Fibroblast of lung (primary cell): ENCODE data around the gene TTLL11. TPM values are rescaled to one million over a fixed set of nuclear protein-coding genes. Genes with fewer than 3 reads are reported as not detected.

Source experiments
- DNase-seq, 2 donors: peaks; one replicate each; pipeline versions ENCODE4 v3.0.0 to v3.0.0-alpha.2; 2010; ENCODE audit warnings: low read depth in 2 of 2
- H2AFZ ChIP-seq: 2 replicates; pipeline ENCODE4 v1.5.1; 2012; ENCODE audit warnings: low read length, control low read depth, inconsistent platforms
- H3K27ac ChIP-seq: 2 replicates; pipeline ENCODE4 v1.5.1; 2011; ENCODE audit warnings: low read length, control low read depth; ENCODE audit not compliant: insufficient read depth
- H3K27me3 ChIP-seq: 2 replicates; pipeline ENCODE4 v1.5.1; 2011; ENCODE audit warnings: mild to moderate bottlenecking, low read length; ENCODE audit not compliant: control insufficient read depth, insufficient read depth
- H3K36me3 ChIP-seq: 2 replicates; pipeline ENCODE4 v1.5.1; 2011; ENCODE audit warnings: low read length; ENCODE audit not compliant: control insufficient read depth, insufficient read depth
- H3K4me1 ChIP-seq: 2 replicates; pipeline ENCODE4 v1.5.1; 2011; ENCODE audit warnings: low read length; ENCODE audit not compliant: control insufficient read depth, insufficient read depth; ENCODE audit errors: extremely low read depth
- H3K4me2 ChIP-seq: 2 replicates; pipeline ENCODE4 v1.5.1; 2011; ENCODE audit warnings: low read length, control low read depth; ENCODE audit not compliant: insufficient read depth; ENCODE audit errors: extremely low read depth
- H3K4me3 ChIP-seq, 4 experiments: fragments of 200-600 bp in 1 of 4; sonication (generic) in 1 of 4; replicated peaks in 1 of 4; 2 replicates each; pipeline ENCODE4 v1.5.1; 2011 to 2016; ENCODE audit warnings: low read length in 4 of 4, low read depth in 3 of 4, mild to moderate bottlenecking in 3 of 4, control low read depth in 2 of 4, inconsistent platforms in 1 of 4, mixed read lengths in 1 of 4; ENCODE audit not compliant: insufficient read depth in 1 of 4; ENCODE audit errors: control extremely low read depth in 1 of 4
- H3K79me2 ChIP-seq: 2 replicates; pipeline ENCODE4 v1.5.1; 2012; ENCODE audit warnings: mild to moderate bottlenecking, low read length, inconsistent platforms; ENCODE audit not compliant: control insufficient read depth, insufficient read depth
- H3K9ac ChIP-seq: 2 replicates; pipeline ENCODE4 v1.5.1; 2011; ENCODE audit warnings: mild to moderate bottlenecking, low read length, control low read depth; ENCODE audit not compliant: insufficient read depth
- H3K9me3 ChIP-seq: 2 replicates; pipeline ENCODE4 v1.5.1; 2012; ENCODE audit warnings: low read depth, low read length; ENCODE audit not compliant: control insufficient read depth, insufficient read depth
- H4K20me1 ChIP-seq: 2 replicates; pipeline ENCODE4 v1.5.1; 2011; ENCODE audit warnings: low read length; ENCODE audit not compliant: control insufficient read depth, insufficient read depth; ENCODE audit errors: extremely low read depth
- EZH2 ChIP-seq: IDR thresholded peaks from 2 replicates; pipeline ENCODE4 v1.5.1; 2012; ENCODE audit warnings: low read length, control low read depth, mild to moderate bottlenecking; ENCODE audit errors: missing control alignments
- polyA plus RNA-seq, 2 donors: library from polyadenylated mRNA; depleted of rRNA in 1 of 2; stranded (reverse) in 1 of 2; unstranded in 1 of 2; fragments of >200 nt; gene quantifications; 2 replicates each; pipeline ENCODE4 v1.2.1, GENCODE V29; 2011 to 2012; ENCODE audit warnings: missing spikeins in 1 of 2
- total RNA-seq: library from RNA; depleted of rRNA; stranded (reverse); fragments of >200 nt; gene quantifications from 2 replicates; pipeline ENCODE4 v1.2.1, GENCODE V29; 2014
- TF ChIP-seq, protein P1 (sequence below), 2 donors: IDR thresholded peaks in 1 of 2; conservative IDR thresholded peaks in 1 of 2; 1 replicate in 1 of 2; 2 replicates in 1 of 2; pipeline ENCODE4 v1.5.1; 2011 to 2012; ENCODE audit warnings: low read length in 2 of 2, control low read depth in 1 of 2, inconsistent platforms in 1 of 2, low read depth in 1 of 2, mild to moderate bottlenecking in 1 of 2

The TTLL11 gene
- total and polyA plus RNA-seq, 2 donors (not counting 1 experiment from before 2014, with no cell fraction given) = 3.9 to 4.8 TPM

DNA sequence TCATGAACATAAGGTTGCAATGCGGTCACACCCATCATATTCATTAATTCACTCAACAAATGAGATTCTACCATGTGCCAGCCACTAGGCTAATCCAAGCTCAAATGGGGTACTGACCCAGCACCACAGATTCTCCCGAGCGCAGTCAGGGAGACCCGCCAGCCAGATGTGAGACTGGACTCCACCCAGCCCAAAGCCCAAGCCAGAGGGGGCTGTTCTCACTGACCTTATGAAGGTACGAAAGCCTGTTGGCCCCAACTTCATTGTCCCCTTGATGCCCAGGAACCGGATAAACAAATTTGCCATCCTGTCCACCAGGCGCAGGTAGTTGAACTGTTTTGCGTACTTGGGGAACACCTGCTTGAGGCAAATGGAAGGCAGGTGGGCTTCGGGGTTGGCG is 222.8 kb downstream of the TTLL11 start:
- Histone ChIP-seq H3K27me3 (no peaks in the 10 kb centered on the region), H3K79me2 (no peaks in the 10 kb centered on the region), H3K4me3 (no peak overlapping the region), H3K9ac (no peak overlapping the region), H4K20me1 (no peaks in the 10 kb centered on the region), H3K9me3 (no peaks in the 10 kb centered on the region), H3K36me3 (no peaks in the 10 kb centered on the region), H3K27ac (no peak overlapping the region), H3K4me1 (no peaks in the 10 kb centered on the region), H3K4me2 (no peak overlapping the region), H2AFZ (no peak overlapping the region)
- TF ChIP-seq EZH2 = no peak
- TF ChIP-seq, protein P1, sequence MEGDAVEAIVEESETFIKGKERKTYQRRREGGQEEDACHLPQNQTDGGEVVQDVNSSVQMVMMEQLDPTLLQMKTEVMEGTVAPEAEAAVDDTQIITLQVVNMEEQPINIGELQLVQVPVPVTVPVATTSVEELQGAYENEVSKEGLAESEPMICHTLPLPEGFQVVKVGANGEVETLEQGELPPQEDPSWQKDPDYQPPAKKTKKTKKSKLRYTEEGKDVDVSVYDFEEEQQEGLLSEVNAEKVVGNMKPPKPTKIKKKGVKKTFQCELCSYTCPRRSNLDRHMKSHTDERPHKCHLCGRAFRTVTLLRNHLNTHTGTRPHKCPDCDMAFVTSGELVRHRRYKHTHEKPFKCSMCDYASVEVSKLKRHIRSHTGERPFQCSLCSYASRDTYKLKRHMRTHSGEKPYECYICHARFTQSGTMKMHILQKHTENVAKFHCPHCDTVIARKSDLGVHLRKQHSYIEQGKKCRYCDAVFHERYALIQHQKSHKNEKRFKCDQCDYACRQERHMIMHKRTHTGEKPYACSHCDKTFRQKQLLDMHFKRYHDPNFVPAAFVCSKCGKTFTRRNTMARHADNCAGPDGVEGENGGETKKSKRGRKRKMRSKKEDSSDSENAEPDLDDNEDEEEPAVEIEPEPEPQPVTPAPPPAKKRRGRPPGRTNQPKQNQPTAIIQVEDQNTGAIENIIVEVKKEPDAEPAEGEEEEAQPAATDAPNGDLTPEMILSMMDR (conservative IDR thresholded peaks at IDR 0.05 in 1 of 2, IDR thresholded peaks at IDR 0.05 in 1 of 2; ENCODE audit: low read depth in 1 of 2, low read length in 2 of 2) = no peak
- no peak for DNase-seq

DNA sequence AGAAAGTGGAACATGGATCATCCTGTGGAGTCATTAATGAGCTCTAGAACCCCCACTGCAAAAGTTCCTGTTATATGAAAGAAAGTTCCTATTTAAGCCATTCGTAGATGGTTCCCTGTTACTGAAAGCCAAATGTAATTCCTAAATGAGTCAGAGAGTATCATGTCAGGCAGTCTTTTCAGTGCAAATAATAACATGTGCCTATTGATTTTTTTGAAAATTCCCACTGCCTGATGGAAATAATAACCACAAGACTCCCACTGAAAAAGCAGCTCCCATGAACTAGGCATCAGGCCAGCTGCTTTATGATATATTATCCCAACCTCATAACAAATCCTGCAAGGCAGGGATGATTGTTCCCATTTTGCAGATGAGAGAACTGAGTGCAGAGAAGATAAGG is 224.5 kb downstream of the TTLL11 start:
- Histone ChIP-seq H3K4me2 (no peak overlapping the region), H3K36me3 (no peaks in the 10 kb centered on the region), H3K9ac (no peak overlapping the region), H3K9me3 (no peaks in the 10 kb centered on the region), H3K4me3 (no peak overlapping the region), H4K20me1 (no peaks in the 10 kb centered on the region), H3K27ac (no peak overlapping the region), H3K79me2 (no peaks in the 10 kb centered on the region), H3K27me3 (no peaks in the 10 kb centered on the region), H3K4me1 (no peaks in the 10 kb centered on the region), H2AFZ (no peak overlapping the region)
- TF ChIP-seq, protein P1 (conservative IDR thresholded peaks at IDR 0.05 in 1 of 2, IDR thresholded peaks at IDR 0.05 in 1 of 2; ENCODE audit: low read depth in 1 of 2, low read length in 2 of 2) = no peak
- no peak for TF ChIP-seq EZH2
- peak in 1 of 2 donors; percentile 32 for DNase-seq

DNA sequence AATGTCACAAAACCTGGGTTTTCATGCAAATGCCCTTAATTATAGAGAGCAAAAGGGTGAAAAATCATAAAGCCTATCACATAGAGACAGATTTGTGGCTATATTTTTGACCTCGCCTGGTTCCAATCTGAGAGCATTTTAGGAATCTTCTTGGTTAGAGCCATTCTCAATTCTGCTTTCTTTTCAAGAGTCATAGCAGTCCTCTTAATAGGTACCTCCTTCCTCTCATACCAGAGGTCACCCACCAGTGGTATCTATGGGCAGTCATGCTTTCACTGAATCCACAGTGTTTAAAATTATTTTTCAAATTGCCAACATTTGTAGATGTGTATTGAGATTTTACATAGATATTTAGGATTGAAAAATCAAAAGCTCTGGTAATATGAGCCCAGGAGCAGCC is 226.2 kb downstream of the TTLL11 start:
- no peaks in the 10 kb centered on the region for H3K79me2 ChIP-seq
- no peak overlapping the region for H3K4me2 ChIP-seq
- no peak overlapping the region for H3K27ac ChIP-seq
- no peaks in the 10 kb centered on the region for H3K9me3 ChIP-seq
- no peaks in the 10 kb centered on the region for H3K4me1 ChIP-seq
- H3K9ac ChIP-seq = no peak overlapping the region
- H2AFZ ChIP-seq = no peak overlapping the region
- no peak for DNase-seq
- H3K4me3 ChIP-seq = no peak overlapping the region
- no peaks in the 10 kb centered on the region for H3K36me3 ChIP-seq
- TF ChIP-seq, protein P1 (conservative IDR thresholded peaks at IDR 0.05 in 1 of 2, IDR thresholded peaks at IDR 0.05 in 1 of 2; ENCODE audit: low read depth in 1 of 2, low read length in 2 of 2) = no peak
- no peak for TF ChIP-seq EZH2
- H4K20me1 ChIP-seq = no peaks in the 10 kb centered on the region
- H3K27me3 ChIP-seq = no peaks in the 10 kb centered on the region
